HG02763 (cell line): Measurements from ENCODE around the gene A4GNT.

Source experiments
- ATAC-seq: cut with Tn5 transposase; IDR thresholded peaks from one replicate; pipeline ENCODE4 v1.9.1; 2021; ENCODE audit warnings: mild to moderate bottlenecking, moderate library complexity; ENCODE audit not compliant: unreplicated experiment

A4GNT gene

DNA sequence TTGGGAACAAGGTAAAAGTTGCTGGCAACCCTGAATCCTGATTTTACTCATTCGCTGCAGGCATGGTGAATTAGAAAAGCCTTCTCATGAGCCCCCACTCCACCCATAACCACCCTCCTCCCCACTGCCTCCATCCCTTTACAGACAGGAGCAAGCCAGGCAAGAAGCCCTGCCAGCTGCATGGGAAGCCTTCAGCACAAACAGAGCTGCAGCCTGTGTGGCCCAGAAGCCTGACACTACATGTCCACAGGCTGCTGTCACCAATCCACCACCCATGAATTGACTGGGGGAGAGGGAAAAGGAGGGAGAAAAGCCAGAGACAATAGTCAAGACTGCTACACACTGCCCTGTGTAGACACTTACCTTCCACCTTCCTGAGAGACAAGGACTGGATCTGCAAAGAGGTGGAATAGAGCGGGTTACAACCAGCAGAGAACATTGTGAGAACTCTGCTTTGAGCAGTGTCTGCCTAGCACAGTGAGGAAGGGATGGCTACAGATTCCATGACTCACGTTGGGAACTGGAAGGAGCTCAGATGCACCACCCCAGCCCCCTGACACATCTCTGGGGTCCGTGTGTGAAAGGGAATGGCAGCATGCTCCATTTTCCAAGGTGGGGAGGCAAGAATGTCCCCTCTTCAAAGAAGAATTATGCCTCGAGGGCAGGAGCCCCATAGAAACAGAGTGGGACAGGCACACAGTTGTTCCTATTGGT is 50.7 kb downstream of the A4GNT start:
- ATAC-seq = no peak

DNA sequence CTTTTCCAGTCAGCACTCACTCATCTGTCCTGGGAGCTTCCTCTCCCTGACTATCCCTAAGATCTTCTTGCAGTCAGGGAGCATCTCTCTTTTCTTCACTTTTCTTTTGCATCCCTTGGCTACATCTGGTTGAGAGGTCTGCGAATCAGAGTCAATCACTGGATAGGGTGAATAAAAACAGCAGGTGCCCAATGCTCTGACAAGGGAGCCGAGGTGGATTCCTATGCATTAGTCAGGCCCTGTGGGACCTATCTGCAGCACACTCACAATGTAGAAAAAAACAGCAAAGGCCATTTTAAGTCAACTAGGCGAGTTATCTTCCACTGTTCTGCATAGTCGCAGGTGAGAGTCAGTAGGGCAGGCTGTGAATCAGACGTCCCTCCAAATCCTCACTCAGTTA is 52.3 kb downstream of the A4GNT start:
- ATAC-seq = no peak

DNA sequence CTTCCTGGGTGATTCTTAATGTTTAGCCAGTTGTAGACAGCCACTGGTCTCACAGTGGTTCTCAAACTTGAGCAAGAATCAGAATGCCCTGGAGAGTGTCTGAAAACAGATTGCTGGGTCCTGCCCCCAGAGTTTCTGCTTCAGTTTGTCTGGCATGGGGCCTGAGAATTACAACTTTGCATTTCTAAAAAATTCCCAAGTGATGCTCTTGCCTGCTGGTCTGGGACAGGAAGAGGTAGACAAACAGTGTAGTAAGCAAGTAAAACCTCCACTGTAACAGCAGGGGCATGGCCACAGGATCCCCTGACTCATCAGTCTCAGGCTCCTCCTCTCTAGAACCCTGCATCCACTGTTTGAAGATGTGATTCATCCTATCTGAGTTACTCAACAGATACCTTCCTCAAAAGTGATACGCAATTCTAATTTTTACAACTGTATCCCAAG is 53.3 kb downstream of the A4GNT start:
- no peak for ATAC-seq

- ATAC-seq = no peak
These were observed 54.1 kb downstream of the A4GNT start for GRCh38 chr3:138078096-138078495.
